ENCODE results near the gene RAB17. TPM values are rescaled to one million over a fixed set of nuclear protein-coding genes. Genes with fewer than 3 reads are reported as not detected.

Gene RAB17
- total and polyA plus RNA-seq, 10 donors, result 0.24 to 2.2 (median 0.67) TPM; not detected in 3

DNA sequence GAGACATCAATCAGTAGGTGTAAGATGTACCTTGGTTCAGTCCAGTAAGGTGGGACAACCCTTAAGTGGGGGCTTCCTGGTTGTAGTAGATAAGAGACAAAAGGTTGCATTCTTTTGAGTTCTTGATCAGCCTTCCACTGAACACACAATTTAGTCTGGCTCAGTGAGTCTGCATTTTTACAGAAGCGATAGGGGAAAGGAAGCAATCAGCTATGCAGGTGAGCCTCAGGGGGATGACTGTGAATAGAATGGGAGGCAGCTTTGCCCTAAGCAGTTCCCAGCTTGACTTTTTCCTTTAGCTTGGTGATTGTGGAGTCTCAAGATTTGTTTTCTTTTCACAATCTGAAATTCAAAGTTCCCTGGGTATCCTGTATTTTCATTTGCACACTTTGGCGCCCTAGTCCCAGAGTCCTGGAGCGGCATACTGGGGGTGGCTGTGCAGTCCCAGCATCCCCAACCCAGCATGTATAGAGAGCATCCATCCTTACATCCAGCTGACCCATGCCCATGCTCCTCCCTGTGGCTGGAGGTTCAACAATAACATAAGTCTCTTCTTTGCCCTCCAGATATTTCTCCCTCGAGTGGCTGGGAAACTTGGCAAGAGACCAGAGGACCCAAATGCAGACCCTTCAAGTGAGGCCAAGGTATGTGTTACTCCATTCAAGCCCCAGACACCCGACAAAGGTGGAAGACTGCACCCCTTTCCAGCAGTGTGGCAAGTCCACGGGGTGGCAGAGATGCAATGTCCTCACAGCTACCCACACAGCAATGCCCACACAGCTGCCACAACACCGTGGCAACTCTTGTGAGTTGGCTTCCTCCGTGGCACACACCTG is 44.3 kb downstream of the RAB17 start:
- Histone ChIP-seq H3K27ac (no peak overlapping the region), H3K9me3 (no peaks in the 10 kb centered on the region), H3K4me1 (peaks cover 0 to 3% (median 0%) of the 10 kb centered on the region in 6 donors), H3K27me3 (replicated peaks in 1 of 7) (peaks cover 0 to 46% (median 0%) of the 10 kb centered on the region in 7 donors), H3K4me3 (no peak overlapping the region), H3K36me3 (no peaks in the 10 kb centered on the region)
- WGBS, 5 donors, result 72 to 83% (median 76%) methylated on average over 8 of the region's 8 CpGs
- peak; percentile 40 for DNase-seq
- intact Hi-C loops (cut with DNase I; ENCODE audit: low total_unique reads), result no loop called here
- no peak for TF ChIP-seq POLR2A (IDR thresholded peaks at IDR 0.05)
- TF ChIP-seq, protein P1, sequence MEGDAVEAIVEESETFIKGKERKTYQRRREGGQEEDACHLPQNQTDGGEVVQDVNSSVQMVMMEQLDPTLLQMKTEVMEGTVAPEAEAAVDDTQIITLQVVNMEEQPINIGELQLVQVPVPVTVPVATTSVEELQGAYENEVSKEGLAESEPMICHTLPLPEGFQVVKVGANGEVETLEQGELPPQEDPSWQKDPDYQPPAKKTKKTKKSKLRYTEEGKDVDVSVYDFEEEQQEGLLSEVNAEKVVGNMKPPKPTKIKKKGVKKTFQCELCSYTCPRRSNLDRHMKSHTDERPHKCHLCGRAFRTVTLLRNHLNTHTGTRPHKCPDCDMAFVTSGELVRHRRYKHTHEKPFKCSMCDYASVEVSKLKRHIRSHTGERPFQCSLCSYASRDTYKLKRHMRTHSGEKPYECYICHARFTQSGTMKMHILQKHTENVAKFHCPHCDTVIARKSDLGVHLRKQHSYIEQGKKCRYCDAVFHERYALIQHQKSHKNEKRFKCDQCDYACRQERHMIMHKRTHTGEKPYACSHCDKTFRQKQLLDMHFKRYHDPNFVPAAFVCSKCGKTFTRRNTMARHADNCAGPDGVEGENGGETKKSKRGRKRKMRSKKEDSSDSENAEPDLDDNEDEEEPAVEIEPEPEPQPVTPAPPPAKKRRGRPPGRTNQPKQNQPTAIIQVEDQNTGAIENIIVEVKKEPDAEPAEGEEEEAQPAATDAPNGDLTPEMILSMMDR (IDR thresholded peaks at IDR 0.05 in 8 of 11, conservative IDR thresholded peaks at IDR 0.05 in 3 of 11), result no peak
- TF ChIP-seq POLR2AphosphoS5 (IDR thresholded peaks at IDR 0.05), result no peak

DNA sequence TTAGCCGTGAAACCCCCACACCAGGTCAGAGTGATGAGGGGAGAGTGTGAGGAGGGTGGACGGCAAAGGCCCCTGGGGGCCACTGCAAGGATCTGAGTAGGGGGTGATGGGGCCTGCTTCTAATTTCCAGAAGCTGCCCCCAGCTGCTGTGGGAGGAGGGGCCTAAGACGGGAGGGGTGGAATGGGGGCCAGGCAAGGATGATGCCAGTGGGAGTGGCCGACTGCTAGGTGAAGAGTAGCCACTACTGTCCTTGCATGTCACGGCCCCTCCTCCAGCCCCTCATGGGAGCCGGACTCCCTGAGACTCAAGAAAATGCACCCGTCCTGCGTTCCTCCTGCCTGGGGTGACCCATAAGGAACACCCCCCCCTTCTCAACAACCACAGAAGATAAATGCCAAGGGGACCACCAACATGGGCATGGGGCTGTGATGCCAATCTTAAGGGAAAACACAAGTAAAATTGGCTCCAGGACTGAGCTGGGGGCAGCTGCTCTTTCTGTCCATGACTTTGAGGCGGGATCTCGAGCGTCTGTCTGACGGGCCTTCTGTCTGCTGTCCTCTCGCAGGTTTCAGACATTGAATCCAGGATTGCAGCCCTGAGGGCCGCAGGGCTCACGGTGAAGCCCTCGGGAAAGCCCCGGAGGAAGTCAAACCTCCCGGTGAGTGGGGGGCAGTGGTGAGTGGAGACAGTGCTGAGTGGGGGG is 48.4 kb downstream of the RAB17 start:
- peak; percentile 47 for DNase-seq
- 86 to 96% (median 91%) methylated on average over 18 of the region's 18 CpGs for WGBS, 5 donors
- Histone ChIP-seq H3K36me3 (no peaks in the 10 kb centered on the region), H3K9me3 (no peaks in the 10 kb centered on the region), H3K4me3 (no peak overlapping the region), H3K4me1 (peaks cover 0 to 16% (median 3%) of the 10 kb centered on the region in 6 donors), H3K27ac (no peak overlapping the region), H3K27me3 (replicated peaks in 1 of 7) (peaks cover 0 to 33% (median 0%) of the 10 kb centered on the region in 7 donors)
- intact Hi-C loops (cut with DNase I; ENCODE audit: low total_unique reads), result no loop called here
- TF ChIP-seq POLR2AphosphoS5 (IDR thresholded peaks at IDR 0.05) (no peak), POLR2A (IDR thresholded peaks at IDR 0.05) (no peak)
- TF ChIP-seq, protein P1 (IDR thresholded peaks at IDR 0.05 in 8 of 11, conservative IDR thresholded peaks at IDR 0.05 in 3 of 11), result no peak

DNA sequence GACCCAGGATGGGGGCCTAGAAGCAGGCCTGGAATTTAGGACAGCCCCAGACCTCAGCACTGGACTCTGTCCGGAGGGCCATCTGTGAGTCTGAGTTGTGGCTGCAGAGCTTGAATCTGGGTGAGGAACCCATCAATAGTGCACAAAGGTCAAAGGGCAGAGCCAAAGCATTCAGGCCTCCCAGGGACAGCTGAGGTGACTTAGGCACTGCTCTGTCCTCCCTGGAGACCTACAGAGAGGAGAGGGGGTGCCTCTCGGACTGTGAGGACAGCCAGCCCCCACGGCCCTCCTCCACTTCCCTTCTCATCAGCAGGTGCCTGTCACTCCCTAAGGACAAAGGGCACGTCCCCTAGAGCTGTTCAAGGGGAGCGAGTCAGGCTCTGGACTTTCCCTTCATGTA is 49.3 kb downstream of the RAB17 start:
- TF ChIP-seq, protein P1 (IDR thresholded peaks at IDR 0.05 in 8 of 11, conservative IDR thresholded peaks at IDR 0.05 in 3 of 11), result no peak
- TF ChIP-seq POLR2AphosphoS5 (IDR thresholded peaks at IDR 0.05) (no peak), POLR2A (IDR thresholded peaks at IDR 0.05) (no peak)
- peaks cover 0 to 16% (median 3%) of the 10 kb centered on the region in 6 donors for H3K4me1 ChIP-seq
- H3K9me3 ChIP-seq, result no peaks in the 10 kb centered on the region
- 48 to 70% (median 67%) methylated on average over 5 of the region's 5 CpGs for WGBS, 5 donors
- intact Hi-C loops (cut with DNase I; ENCODE audit: low total_unique reads), result no loop called here
- H3K27ac ChIP-seq, result no peak overlapping the region
- H3K4me3 ChIP-seq, result no peak overlapping the region
- peak; percentile 30 for DNase-seq
- H3K27me3 ChIP-seq (replicated peaks in 1 of 7), result peaks cover 0 to 35% (median 0%) of the 10 kb centered on the region in 7 donors
- H3K36me3 ChIP-seq, result no peaks in the 10 kb centered on the region

DNA sequence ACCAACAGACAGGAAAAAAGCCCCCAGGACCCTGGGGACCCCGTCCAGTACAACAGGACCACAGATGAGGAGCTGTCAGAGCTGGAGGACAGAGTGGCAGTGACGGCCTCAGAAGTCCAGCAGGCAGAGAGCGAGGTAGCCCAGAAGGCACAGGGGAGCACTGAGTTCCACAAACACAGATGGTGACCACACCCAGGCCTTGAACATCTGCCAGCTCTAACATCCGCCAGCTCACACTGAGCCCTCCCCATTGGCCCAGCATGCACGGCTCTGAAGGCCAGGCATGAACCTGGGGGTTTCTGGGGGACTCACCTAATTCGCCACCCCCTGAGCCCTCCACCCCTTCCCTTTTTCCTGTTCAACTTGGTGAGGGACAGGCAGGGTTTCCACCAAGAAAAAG is 49.7 kb downstream of the RAB17 start:
- H3K4me1 ChIP-seq, result peaks cover 0 to 16% (median 3%) of the 10 kb centered on the region in 6 donors
- no peaks in the 10 kb centered on the region for H3K9me3 ChIP-seq
- intact Hi-C loops (cut with DNase I; ENCODE audit: low total_unique reads), result no loop called here
- H3K36me3 ChIP-seq, result no peaks in the 10 kb centered on the region
- H3K27ac ChIP-seq, result no peak overlapping the region
- peak; percentile 80 for DNase-seq
- peaks cover 0 to 36% (median 0%) of the 10 kb centered on the region in 7 donors for H3K27me3 ChIP-seq (replicated peaks in 1 of 7)
- 32 to 59% (median 48%) methylated on average over 6 of the region's 6 CpGs for WGBS, 5 donors
- TF ChIP-seq POLR2A (IDR thresholded peaks at IDR 0.05), result no peak
- TF ChIP-seq POLR2AphosphoS5 (IDR thresholded peaks at IDR 0.05), result peak in 1 of 3 donors; percentile 25
- no peak overlapping the region for H3K4me3 ChIP-seq

Data from spleen (tissue), 11 donors.